ENCODE measurements around the gene NUDT3.

DNA sequence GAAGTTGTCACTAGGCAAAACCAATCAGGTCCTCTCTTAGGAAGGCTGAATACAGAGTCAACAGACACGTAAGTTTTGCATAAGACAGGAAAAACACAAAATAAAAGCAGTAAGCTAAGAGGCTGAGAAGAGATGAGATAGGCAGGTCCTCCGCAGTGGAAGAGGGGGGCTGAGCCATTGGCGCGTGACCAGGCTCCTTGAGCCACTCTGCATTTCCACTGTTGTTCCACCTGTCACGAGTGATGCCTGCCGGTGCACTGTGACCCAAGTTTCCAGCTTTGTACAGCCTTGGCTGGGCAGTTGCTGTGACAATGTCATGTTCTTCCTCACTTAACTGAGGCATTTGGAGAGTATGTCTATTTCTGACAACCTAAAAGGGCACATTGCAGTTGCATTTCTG, 58.6 kb downstream of the NUDT3 start:
- TF ChIP-seq CEBPB (IDR thresholded peaks at IDR 0.05; ENCODE audit: low read depth) = no peak
- no peak for TF ChIP-seq EZH2phosphoT487 (IDR thresholded peaks at IDR 0.05; ENCODE audit: borderline replicate concordance)
- no peak for TF ChIP-seq POLR2A (IDR thresholded peaks at IDR 0.05; ENCODE audit: borderline replicate concordance, extremely low read depth, insufficient read depth, insufficient read length)
- no peak for TF ChIP-seq CTCF (IDR thresholded peaks at IDR 0.05 in 2 of 3, conservative IDR thresholded peaks at IDR 0.05 in 1 of 3; ENCODE audit: borderline replicate concordance in 1 of 3, insufficient read depth in 1 of 3, low read depth in 2 of 3, low read length in 2 of 3)
- no peak for TF ChIP-seq RAD21 (IDR thresholded peaks at IDR 0.05; ENCODE audit: low read depth)
- TF ChIP-seq, protein P1, sequence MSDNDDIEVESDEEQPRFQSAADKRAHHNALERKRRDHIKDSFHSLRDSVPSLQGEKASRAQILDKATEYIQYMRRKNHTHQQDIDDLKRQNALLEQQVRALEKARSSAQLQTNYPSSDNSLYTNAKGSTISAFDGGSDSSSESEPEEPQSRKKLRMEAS (IDR thresholded peaks at IDR 0.05) = no peak
- TF ChIP-seq EZH2 (IDR thresholded peaks at IDR 0.05) = no peak
- no peak for TF ChIP-seq SRF (IDR thresholded peaks at IDR 0.05; ENCODE audit: low read depth)
- TF ChIP-seq, protein P2, sequence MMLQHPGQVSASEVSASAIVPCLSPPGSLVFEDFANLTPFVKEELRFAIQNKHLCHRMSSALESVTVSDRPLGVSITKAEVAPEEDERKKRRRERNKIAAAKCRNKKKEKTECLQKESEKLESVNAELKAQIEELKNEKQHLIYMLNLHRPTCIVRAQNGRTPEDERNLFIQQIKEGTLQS (IDR thresholded peaks at IDR 0.05) = no peak
- TF ChIP-seq POLR2AphosphoS5 (IDR thresholded peaks at IDR 0.05; ENCODE audit: low read depth, low read length) = no peak
- TF ChIP-seq REST (IDR thresholded peaks at IDR 0.05; ENCODE audit: low read depth) = no peak
- TF ChIP-seq, protein P3, sequence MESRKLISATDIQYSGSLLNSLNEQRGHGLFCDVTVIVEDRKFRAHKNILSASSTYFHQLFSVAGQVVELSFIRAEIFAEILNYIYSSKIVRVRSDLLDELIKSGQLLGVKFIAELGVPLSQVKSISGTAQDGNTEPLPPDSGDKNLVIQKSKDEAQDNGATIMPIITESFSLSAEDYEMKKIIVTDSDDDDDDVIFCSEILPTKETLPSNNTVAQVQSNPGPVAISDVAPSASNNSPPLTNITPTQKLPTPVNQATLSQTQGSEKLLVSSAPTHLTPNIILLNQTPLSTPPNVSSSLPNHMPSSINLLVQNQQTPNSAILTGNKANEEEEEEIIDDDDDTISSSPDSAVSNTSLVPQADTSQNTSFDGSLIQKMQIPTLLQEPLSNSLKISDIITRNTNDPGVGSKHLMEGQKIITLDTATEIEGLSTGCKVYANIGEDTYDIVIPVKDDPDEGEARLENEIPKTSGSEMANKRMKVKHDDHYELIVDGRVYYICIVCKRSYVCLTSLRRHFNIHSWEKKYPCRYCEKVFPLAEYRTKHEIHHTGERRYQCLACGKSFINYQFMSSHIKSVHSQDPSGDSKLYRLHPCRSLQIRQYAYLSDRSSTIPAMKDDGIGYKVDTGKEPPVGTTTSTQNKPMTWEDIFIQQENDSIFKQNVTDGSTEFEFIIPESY (IDR thresholded peaks at IDR 0.05; ENCODE audit: extremely low read depth, insufficient replicate concordance, low read length) = no peak
- TF ChIP-seq EGR1 (IDR thresholded peaks at IDR 0.05; ENCODE audit: low read depth) = no peak
- no peak for TF ChIP-seq CBX3 (IDR thresholded peaks at IDR 0.05; ENCODE audit: low read depth)

Measured in HCT116 (cell line).